ENCODE measurements around the gene ADGRL2.

- TF ChIP-seq MAZ (IDR thresholded peaks at IDR 0.05; ENCODE audit: borderline replicate concordance, low read depth, low read length) (no peak), FOS (IDR thresholded peaks at IDR 0.05; ENCODE audit: low read depth, low read length) (no peak), CEBPB (IDR thresholded peaks at IDR 0.05; ENCODE audit: low read depth, low read length) (no peak), POLR2A (IDR thresholded peaks at IDR 0.05; ENCODE audit: low read depth, low read length) (no peak)
These were observed 68.6 kb downstream of the ADGRL2 start for GRCh38 chr1:81869307-81869706.

Measured in IMR-90 (cell line).